ENCODE data around the gene GNAZ. TPM values are rescaled to one million over a fixed set of nuclear protein-coding genes. Genes with fewer than 3 reads are reported as not detected.

Gene GNAZ
- total RNA-seq, 2 donors from 2014 or later: 0.56 to 0.89 TPM

- no peaks in the 10 kb centered on the region for H3K27me3 Mint-ChIP-seq (ENCODE audit: low read depth)
- no peak for ATAC-seq (replicated peaks in 1 of 2)
- H3K27ac Mint-ChIP-seq: no peak overlapping the region
- peaks cover 16% of the 10 kb centered on the region for H3K4me1 Mint-ChIP-seq (ENCODE audit: low read depth)
- H3K4me3 Mint-ChIP-seq: no peak overlapping the region
- H3K9me3 Mint-ChIP-seq: no peaks in the 10 kb centered on the region
- no peak for DNase-seq
- H3K36me3 Mint-ChIP-seq (ENCODE audit: insufficient read depth in 2 of 2): no peaks in the 10 kb centered on the region
Observed at GRCh38 chr22:23147617-23148387, 77.5 kb downstream of the GNAZ start.

DNA sequence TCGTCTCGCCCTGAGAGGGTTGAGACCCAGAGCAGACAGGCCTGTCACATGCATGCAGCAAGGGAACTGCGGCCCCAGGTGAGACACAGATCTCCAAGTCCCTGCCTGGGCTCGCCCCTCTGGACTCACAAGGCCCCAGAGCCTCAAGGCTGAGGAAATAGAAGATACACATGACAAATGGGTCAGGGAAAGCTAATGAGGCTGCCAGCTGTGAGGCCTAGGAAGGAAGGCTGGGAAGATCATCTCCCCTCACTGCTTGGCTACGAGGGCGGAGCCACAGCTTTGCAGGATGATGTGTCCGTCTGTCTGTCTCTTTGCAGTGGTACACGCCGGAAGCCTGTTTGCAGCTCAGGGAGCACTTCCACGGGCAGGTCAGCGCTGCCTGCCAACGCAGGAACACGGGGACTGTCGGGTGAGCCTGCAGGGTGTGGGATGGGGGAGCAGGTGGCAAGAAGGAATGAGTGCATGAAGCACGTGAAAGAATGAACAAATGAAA is 79.5 kb downstream of the GNAZ start:
- H3K9me3 Mint-ChIP-seq: no peaks in the 10 kb centered on the region
- DNase-seq (no peak), ATAC-seq (replicated peaks in 1 of 2) (no peak)
- no peak overlapping the region for H3K4me3 Mint-ChIP-seq
- no peak overlapping the region for H3K27ac Mint-ChIP-seq
- no peaks in the 10 kb centered on the region for H3K36me3 Mint-ChIP-seq (ENCODE audit: insufficient read depth in 2 of 2)
- H3K4me1 Mint-ChIP-seq (ENCODE audit: low read depth): peaks cover 18% of the 10 kb centered on the region
- H3K27me3 Mint-ChIP-seq (ENCODE audit: low read depth): no peaks in the 10 kb centered on the region

DNA sequence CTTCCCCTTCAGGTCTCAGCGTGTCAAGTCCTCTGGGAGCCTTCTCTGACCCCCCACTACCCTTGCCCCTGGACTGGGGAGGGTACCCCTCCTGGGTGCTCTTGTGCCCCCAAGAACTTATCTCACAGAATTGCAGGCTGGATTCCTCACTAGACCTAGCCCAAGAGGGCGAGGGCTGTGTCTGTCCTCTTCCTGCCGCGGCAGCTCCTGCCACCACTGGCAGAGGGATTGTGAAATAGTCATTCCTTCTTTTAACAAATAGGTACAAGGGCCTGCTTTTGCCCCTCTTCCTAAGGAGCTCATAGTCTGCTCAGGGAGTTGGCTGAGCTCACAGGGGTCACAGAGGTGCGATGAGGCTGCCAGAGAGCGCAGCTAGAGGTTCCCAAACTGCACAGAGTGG is 80.4 kb downstream of the GNAZ start:
- no peak for ATAC-seq (replicated peaks in 1 of 2)
- Mint-ChIP-seq H3K27ac (no peak overlapping the region), H3K4me1 (ENCODE audit: low read depth) (peaks cover 11% of the 10 kb centered on the region), H3K9me3 (no peaks in the 10 kb centered on the region), H3K27me3 (ENCODE audit: low read depth) (no peaks in the 10 kb centered on the region), H3K36me3 (ENCODE audit: insufficient read depth in 2 of 2) (no peaks in the 10 kb centered on the region), H3K4me3 (no peak overlapping the region)
- no peak for DNase-seq

DNA sequence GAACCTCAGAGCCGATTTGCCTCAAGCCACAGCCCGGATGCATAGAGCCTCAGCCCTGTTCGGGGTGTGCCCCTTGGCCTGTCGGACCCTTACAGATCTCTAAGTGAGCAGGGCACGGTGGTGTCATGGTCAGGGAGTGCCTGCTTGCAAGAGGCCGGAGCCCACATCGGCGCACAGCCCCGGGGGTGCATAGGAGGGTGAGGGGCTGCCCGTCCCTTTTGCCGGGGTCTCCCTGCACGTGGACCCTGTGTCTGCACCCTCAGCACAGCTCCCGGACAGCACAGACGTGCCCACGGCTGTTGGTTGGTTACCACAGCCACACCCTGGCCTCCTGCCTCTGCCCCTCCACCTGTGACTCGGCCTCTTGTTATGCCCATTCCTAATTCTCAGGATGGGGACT is 81.5 kb downstream of the GNAZ start:
- Mint-ChIP-seq H3K4me3 (no peak overlapping the region), H3K9me3 (no peaks in the 10 kb centered on the region), H3K36me3 (ENCODE audit: insufficient read depth in 2 of 2) (no peaks in the 10 kb centered on the region), H3K4me1 (ENCODE audit: low read depth) (peaks cover 11% of the 10 kb centered on the region), H3K27ac (no peak overlapping the region), H3K27me3 (ENCODE audit: low read depth) (no peaks in the 10 kb centered on the region)
- DNase-seq: no peak
- ATAC-seq (replicated peaks in 1 of 2): no peak

GRCh38 chr22:23152238-23153114 is 82.2 kb downstream of the GNAZ start:
- Mint-ChIP-seq H3K4me3 (no peak overlapping the region), H3K4me1 (ENCODE audit: low read depth) (peaks cover 11% of the 10 kb centered on the region), H3K9me3 (no peaks in the 10 kb centered on the region), H3K27ac (no peak overlapping the region), H3K27me3 (ENCODE audit: low read depth) (no peaks in the 10 kb centered on the region), H3K36me3 (ENCODE audit: insufficient read depth in 2 of 2) (no peaks in the 10 kb centered on the region)
- no peak for ATAC-seq (replicated peaks in 1 of 2)
- DNase-seq: no peak

DNA sequence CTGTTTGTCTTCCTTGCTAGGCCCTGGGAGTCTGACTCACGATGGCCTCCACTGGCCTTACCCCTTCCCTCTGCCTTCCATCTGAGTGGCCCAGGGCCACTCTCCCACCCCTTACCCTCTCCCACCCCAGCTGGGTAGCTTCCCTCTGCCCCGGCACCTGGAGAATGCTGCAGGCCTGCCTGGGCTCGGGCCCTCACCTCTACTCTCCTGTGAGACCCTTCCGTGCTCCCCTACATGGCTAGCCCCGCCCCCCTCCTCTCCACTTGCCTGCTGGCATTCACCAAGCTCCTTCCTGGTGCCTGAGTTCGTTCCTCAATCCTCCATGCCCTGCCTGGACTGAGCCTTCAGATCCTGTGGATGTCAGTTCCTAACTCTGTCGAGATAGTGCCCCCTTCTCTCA is 83.7 kb downstream of the GNAZ start:
- H3K27me3 Mint-ChIP-seq (ENCODE audit: low read depth): no peaks in the 10 kb centered on the region
- H3K4me3 Mint-ChIP-seq: no peak overlapping the region
- H3K4me1 Mint-ChIP-seq (ENCODE audit: low read depth): peaks cover 11% of the 10 kb centered on the region
- DNase-seq (no peak), ATAC-seq (replicated peaks in 1 of 2) (no peak)
- H3K27ac Mint-ChIP-seq: no peak overlapping the region
- no peaks in the 10 kb centered on the region for H3K9me3 Mint-ChIP-seq
- no peaks in the 10 kb centered on the region for H3K36me3 Mint-ChIP-seq (ENCODE audit: insufficient read depth in 2 of 2)

- no peaks in the 10 kb centered on the region for H3K9me3 Mint-ChIP-seq
- no peak overlapping the region for H3K27ac Mint-ChIP-seq
- no peak overlapping the region for H3K4me3 Mint-ChIP-seq
Observed at GRCh38 chr22:23154461-23154860, 84.1 kb downstream of the GNAZ start.

DNA sequence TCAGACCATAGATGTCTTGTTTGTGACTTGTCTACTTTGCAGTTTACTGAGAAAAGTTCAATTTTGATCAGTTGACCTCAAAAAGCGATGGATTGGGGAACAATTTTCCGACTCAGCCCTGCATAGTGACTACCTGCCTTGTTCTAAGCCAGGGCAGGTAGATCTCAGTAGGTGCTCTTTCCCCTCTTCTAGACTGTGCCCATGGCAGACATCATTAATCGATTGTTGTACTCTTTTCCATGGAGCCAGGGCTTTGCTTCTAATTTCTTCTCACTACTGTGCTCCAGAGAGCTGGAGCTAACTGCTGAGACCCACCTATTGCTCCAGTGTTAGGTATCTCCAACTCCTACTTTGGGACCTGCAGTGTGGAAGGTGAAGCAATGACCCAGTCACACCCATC is 84.8 kb downstream of the GNAZ start:
- H3K27me3 Mint-ChIP-seq (ENCODE audit: low read depth): no peaks in the 10 kb centered on the region
- H3K4me1 Mint-ChIP-seq (ENCODE audit: low read depth): peaks cover 11% of the 10 kb centered on the region
- no peaks in the 10 kb centered on the region for H3K36me3 Mint-ChIP-seq (ENCODE audit: insufficient read depth in 2 of 2)
- ATAC-seq (replicated peaks in 1 of 2): no peak
- no peak for DNase-seq
- H3K27ac Mint-ChIP-seq: no peak overlapping the region
- no peak overlapping the region for H3K4me3 Mint-ChIP-seq
- H3K9me3 Mint-ChIP-seq: no peaks in the 10 kb centered on the region

More at GRCh38 chr22:23154461-23154860, 84.1 kb downstream of the GNAZ start:
- no peaks in the 10 kb centered on the region for H3K27me3 Mint-ChIP-seq (ENCODE audit: low read depth)
- H3K4me1 Mint-ChIP-seq (ENCODE audit: low read depth): peaks cover 11% of the 10 kb centered on the region
- no peaks in the 10 kb centered on the region for H3K36me3 Mint-ChIP-seq (ENCODE audit: insufficient read depth in 2 of 2)
- DNase-seq: no peak
- ATAC-seq (replicated peaks in 1 of 2): no peak

GRCh38 chr22:23155831-23156230 is 85.5 kb downstream of the GNAZ start:
- Mint-ChIP-seq H3K4me1 (ENCODE audit: low read depth) (peaks cover 11% of the 10 kb centered on the region), H3K9me3 (no peaks in the 10 kb centered on the region), H3K27me3 (ENCODE audit: low read depth) (no peaks in the 10 kb centered on the region), H3K36me3 (ENCODE audit: insufficient read depth in 2 of 2) (no peaks in the 10 kb centered on the region), H3K27ac (no peak overlapping the region), H3K4me3 (no peak overlapping the region)
- no peak for DNase-seq
- ATAC-seq (replicated peaks in 1 of 2): no peak

- H3K36me3 Mint-ChIP-seq (ENCODE audit: insufficient read depth in 2 of 2): no peaks in the 10 kb centered on the region
- no peak for ATAC-seq (replicated peaks in 1 of 2)
- H3K9me3 Mint-ChIP-seq: no peaks in the 10 kb centered on the region
- no peak overlapping the region for H3K4me3 Mint-ChIP-seq
- no peaks in the 10 kb centered on the region for H3K27me3 Mint-ChIP-seq (ENCODE audit: low read depth)
- H3K27ac Mint-ChIP-seq: no peak overlapping the region
- H3K4me1 Mint-ChIP-seq (ENCODE audit: low read depth): peaks cover 11% of the 10 kb centered on the region
- DNase-seq: no peak
Observed at GRCh38 chr22:23156286-23156685, 86.0 kb downstream of the GNAZ start.

- no peak for DNase-seq
Observed at GRCh38 chr22:23157560-23158515, 87.5 kb downstream of the GNAZ start.

DNA sequence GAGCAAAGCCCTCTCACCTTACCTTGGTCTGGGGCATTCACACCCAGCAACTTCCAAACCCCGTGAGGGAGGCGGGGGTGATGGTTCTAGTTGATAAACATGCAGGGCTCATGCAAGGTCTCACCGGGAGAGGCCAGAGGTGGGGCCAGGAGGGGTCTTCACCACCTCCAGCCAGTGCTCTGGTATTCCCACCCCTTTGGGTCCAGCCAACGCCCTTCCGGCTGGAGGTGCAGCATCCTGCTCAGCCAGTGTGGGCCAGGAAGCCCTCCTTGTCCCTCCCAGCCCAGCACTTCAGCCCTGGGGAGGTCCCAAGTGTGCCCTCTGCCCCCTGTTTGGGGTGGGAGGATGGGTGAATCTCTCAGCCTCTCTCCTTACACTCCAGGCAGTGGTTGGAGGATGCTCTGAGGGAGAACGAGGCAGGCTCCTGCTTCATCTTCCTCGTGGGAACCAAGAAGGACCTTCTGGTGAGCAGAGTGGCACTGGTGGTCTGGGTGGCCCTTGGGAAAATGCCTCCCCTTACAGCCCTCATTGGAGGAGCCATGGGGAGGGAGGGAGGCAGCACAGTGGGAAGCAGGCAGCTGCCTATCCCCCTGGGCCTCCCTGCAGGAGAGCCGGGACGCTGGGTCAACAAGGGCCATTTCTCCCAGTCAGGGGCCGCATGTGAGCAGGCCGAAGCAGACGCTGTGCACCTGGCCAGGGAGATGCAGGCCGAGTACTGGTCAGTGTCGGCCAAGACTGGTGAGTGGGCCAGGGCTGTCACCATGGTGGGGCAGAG is 88.4 kb downstream of the GNAZ start:
- ATAC-seq (replicated peaks in 1 of 2): no peak
- Mint-ChIP-seq H3K4me1 (ENCODE audit: low read depth) (peaks cover under 1% of the 10 kb centered on the region), H3K36me3 (ENCODE audit: insufficient read depth in 2 of 2) (no peaks in the 10 kb centered on the region), H3K27ac (no peak overlapping the region), H3K4me3 (no peak overlapping the region), H3K27me3 (ENCODE audit: low read depth) (no peaks in the 10 kb centered on the region), H3K9me3 (no peaks in the 10 kb centered on the region)
- no peak for DNase-seq

More at GRCh38 chr22:23157560-23158515, 87.5 kb downstream of the GNAZ start:
- H3K27ac Mint-ChIP-seq: no peak overlapping the region
- no peak for ATAC-seq (replicated peaks in 1 of 2)
- no peaks in the 10 kb centered on the region for H3K36me3 Mint-ChIP-seq (ENCODE audit: insufficient read depth in 2 of 2)
- peaks cover 9% of the 10 kb centered on the region for H3K4me1 Mint-ChIP-seq (ENCODE audit: low read depth)
- no peaks in the 10 kb centered on the region for H3K9me3 Mint-ChIP-seq
- no peak overlapping the region for H3K4me3 Mint-ChIP-seq
- H3K27me3 Mint-ChIP-seq (ENCODE audit: low read depth): no peaks in the 10 kb centered on the region
